ENCODE results near the gene SLC12A8. TPM values are rescaled to one million over a fixed set of nuclear protein-coding genes. Genes with fewer than 3 reads are reported as not detected.
A peak's percentile ranks its signal among the peaks of the same experiment; 100 is the strongest.

Gene SLC12A8
- total and polyA plus RNA-seq, 2 experiments from 2014 or later, result 3.4 to 7.8 TPM

DNA sequence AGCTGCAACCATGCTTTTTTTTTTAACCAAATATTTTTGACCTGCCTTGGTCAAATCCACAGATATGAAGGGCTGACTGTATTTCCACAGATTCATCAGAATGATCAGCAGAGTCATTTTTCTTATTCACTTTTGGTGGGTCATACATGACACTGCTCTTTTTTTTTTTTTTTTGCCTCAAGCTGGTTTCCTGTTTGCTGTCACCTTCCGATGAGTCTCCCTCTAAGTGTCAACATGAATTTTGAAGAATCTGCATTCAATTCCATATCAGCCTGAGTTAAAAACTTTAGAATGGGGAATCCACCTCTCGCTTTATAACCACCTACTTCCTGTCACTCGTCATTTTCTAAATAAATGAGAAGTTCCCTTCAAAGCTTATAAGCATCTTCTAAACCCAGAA lies 2.2 kb upstream of the SLC12A8 start:
- Histone ChIP-seq H3K4me3 (no peak overlapping the region), H3K27me3 (replicated peaks; ENCODE audit: insufficient read depth) (no peaks in the 10 kb centered on the region), H3K36me3 (ENCODE audit: low read depth) (no peaks in the 10 kb centered on the region), H3K4me1 (ENCODE audit: insufficient read depth) (peaks cover 20% of the 10 kb centered on the region), H3K27ac (peak overlapping the region; percentile 66), H4K20me1 (ENCODE audit: insufficient read depth) (no peaks in the 10 kb centered on the region), H3K79me2 (ENCODE audit: insufficient read depth) (no peaks in the 10 kb centered on the region), H2AFZ (no peak overlapping the region), H3K4me2 (ENCODE audit: unreplicated experiment) (peak overlapping the region; percentile 6), H3K9me2 (ENCODE audit: insufficient read depth) (no peaks in the 10 kb centered on the region), H3F3A (ENCODE audit: insufficient read depth) (peaks cover 18% of the 10 kb centered on the region), H3K9me3 (ENCODE audit: low read depth) (no peaks in the 10 kb centered on the region), H3K9ac (no peak overlapping the region)
- DNase-seq, result peak; percentile 67
- in situ Hi-C loops (cut with MboI), result no loop called here
- TF ChIP-seq EZH2 (IDR thresholded peaks at IDR 0.05; ENCODE audit: insufficient read depth, poor library complexity, severe bottlenecking) (no peak), EZH2phosphoT487 (IDR thresholded peaks at IDR 0.05; ENCODE audit: insufficient read depth, low read depth) (no peak)
- WGBS, 2 experiments (ENCODE audit: low coverage in 1 of 2, low lambda C conversion rate in 2 of 2, missing lambda C conversion rate in 2 of 2), result 2 to 8% methylated on average over 3 of the region's 3 CpGs

- Histone ChIP-seq H4K20me1 (ENCODE audit: insufficient read depth) (no peaks in the 10 kb centered on the region), H3K9ac (no peak overlapping the region), H3K9me2 (ENCODE audit: insufficient read depth) (no peaks in the 10 kb centered on the region), H3K79me2 (ENCODE audit: insufficient read depth) (no peaks in the 10 kb centered on the region), H3K9me3 (ENCODE audit: low read depth) (no peaks in the 10 kb centered on the region), H3K36me3 (ENCODE audit: low read depth) (no peaks in the 10 kb centered on the region), H3K27ac (peak overlapping the region; percentile 66), H3K27me3 (replicated peaks; ENCODE audit: insufficient read depth) (no peaks in the 10 kb centered on the region), H3K4me2 (ENCODE audit: unreplicated experiment) (peak overlapping the region; percentile 8), H3K4me3 (no peak overlapping the region), H2AFZ (no peak overlapping the region), H3K4me1 (ENCODE audit: insufficient read depth) (peaks cover 20% of the 10 kb centered on the region), H3F3A (ENCODE audit: insufficient read depth) (peaks cover 18% of the 10 kb centered on the region)
- peak; percentile 88 for DNase-seq
- 7 to 17% methylated on average over 7 of the region's 7 CpGs for WGBS, 2 experiments (ENCODE audit: low coverage in 1 of 2, low lambda C conversion rate in 2 of 2, missing lambda C conversion rate in 2 of 2)
- TF ChIP-seq EZH2 (IDR thresholded peaks at IDR 0.05; ENCODE audit: insufficient read depth, poor library complexity, severe bottlenecking) (no peak), EZH2phosphoT487 (IDR thresholded peaks at IDR 0.05; ENCODE audit: insufficient read depth, low read depth) (no peak)
- in situ Hi-C loops (cut with MboI), result no loop called here
Measured at GRCh38 chr3:125213946-125214542, 1.5 kb upstream of the SLC12A8 start.

DNA sequence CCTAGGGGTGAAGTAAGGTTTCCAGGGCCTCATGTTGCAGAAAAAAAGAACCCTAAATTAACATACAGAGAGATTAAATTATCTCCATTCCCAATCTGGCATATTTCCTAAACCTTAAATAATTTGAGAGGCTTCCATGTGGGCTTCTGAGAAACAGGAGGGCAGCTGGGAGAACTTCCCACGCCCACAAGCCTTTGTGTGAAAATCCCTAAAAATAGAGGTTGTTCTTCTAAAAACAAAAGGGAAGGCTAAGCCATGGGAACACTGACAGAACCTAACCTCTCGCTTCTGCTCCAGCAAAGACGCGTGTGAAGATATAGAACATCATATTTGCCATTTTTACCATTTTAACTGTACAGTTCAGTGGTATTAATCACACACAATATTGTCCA lies 812 bp upstream of the SLC12A8 start:
- Histone ChIP-seq H3K27ac (no peak overlapping the region), H3K4me3 (no peak overlapping the region), H3K4me2 (ENCODE audit: unreplicated experiment) (peak overlapping the region; percentile 69), H3F3A (ENCODE audit: insufficient read depth) (peaks cover 18% of the 10 kb centered on the region), H4K20me1 (ENCODE audit: insufficient read depth) (no peaks in the 10 kb centered on the region), H3K9me3 (ENCODE audit: low read depth) (no peaks in the 10 kb centered on the region), H3K36me3 (ENCODE audit: low read depth) (no peaks in the 10 kb centered on the region), H3K4me1 (ENCODE audit: insufficient read depth) (peaks cover 20% of the 10 kb centered on the region), H3K79me2 (ENCODE audit: insufficient read depth) (no peaks in the 10 kb centered on the region), H2AFZ (0 out of 2 replicates have a peak overlapping the region, but pooled peaks have one; percentile 82), H3K9ac (no peak overlapping the region), H3K27me3 (replicated peaks; ENCODE audit: insufficient read depth) (no peaks in the 10 kb centered on the region), H3K9me2 (ENCODE audit: insufficient read depth) (no peaks in the 10 kb centered on the region)
- 95 to 96% methylated on average over 4 of the region's 4 CpGs for WGBS, 2 experiments (ENCODE audit: low coverage in 1 of 2, low lambda C conversion rate in 2 of 2, missing lambda C conversion rate in 2 of 2)
- peak; percentile 18 for DNase-seq
- TF ChIP-seq EZH2phosphoT487 (IDR thresholded peaks at IDR 0.05; ENCODE audit: insufficient read depth, low read depth), result no peak
- TF ChIP-seq EZH2 (IDR thresholded peaks at IDR 0.05; ENCODE audit: insufficient read depth, poor library complexity, severe bottlenecking), result no peak
- in situ Hi-C loops (cut with MboI), result no loop called here

DNA sequence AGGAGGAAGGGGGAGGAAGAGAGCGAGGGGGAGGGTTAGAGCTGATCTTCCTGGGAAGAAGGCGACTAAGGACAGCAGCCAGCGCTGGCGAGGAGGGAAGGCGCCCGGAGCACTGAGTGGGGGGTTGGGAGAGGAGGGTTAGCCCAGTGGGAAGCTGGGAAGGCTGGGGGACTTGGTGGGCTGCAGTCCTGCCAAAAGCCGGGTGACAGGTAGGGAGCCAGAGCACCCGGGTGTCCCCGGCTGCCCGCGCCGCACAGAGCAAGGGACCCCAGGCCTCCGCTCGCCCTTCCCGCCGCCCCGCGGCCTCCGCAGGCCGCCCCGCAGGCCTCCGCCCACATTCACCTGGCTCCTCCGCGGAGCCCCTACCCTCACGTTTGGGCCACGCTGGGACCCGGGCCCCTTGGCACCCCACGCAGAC lies 448 bp downstream of the SLC12A8 start:
- H4K20me1 ChIP-seq (ENCODE audit: insufficient read depth), result no peaks in the 10 kb centered on the region
- WGBS, 2 experiments (ENCODE audit: low coverage in 1 of 2, low lambda C conversion rate in 2 of 2, missing lambda C conversion rate in 2 of 2), result 10 to 20% methylated on average over 9 to 28 of the region's 28 CpGs
- no peaks in the 10 kb centered on the region for H3K79me2 ChIP-seq (ENCODE audit: insufficient read depth)
- no peaks in the 10 kb centered on the region for H3K9me2 ChIP-seq (ENCODE audit: insufficient read depth)
- H3K27ac ChIP-seq, result no peak overlapping the region
- peak overlapping the region; percentile 82 for H2AFZ ChIP-seq
- H3K9ac ChIP-seq, result peak overlapping the region; percentile 63
- peak overlapping the region; percentile 69 for H3K4me2 ChIP-seq (ENCODE audit: unreplicated experiment)
- H3F3A ChIP-seq (ENCODE audit: insufficient read depth), result peaks cover 18% of the 10 kb centered on the region
- in situ Hi-C loops (cut with MboI), result no loop called here
- H3K4me3 ChIP-seq, result peak overlapping the region; percentile 55
- H3K9me3 ChIP-seq (ENCODE audit: low read depth), result no peaks in the 10 kb centered on the region
- H3K36me3 ChIP-seq (ENCODE audit: low read depth), result no peaks in the 10 kb centered on the region
- H3K4me1 ChIP-seq (ENCODE audit: insufficient read depth), result peaks cover 20% of the 10 kb centered on the region
- H3K27me3 ChIP-seq (replicated peaks; ENCODE audit: insufficient read depth), result no peaks in the 10 kb centered on the region
- TF ChIP-seq EZH2phosphoT487 (IDR thresholded peaks at IDR 0.05; ENCODE audit: insufficient read depth, low read depth) (no peak), EZH2 (IDR thresholded peaks at IDR 0.05; ENCODE audit: insufficient read depth, poor library complexity, severe bottlenecking) (no peak)
- DNase-seq, result no peak

Data from GM23248 (cell line).